ENCODE data around the gene ISX. TPM values are rescaled to one million over a fixed set of nuclear protein-coding genes. Genes with fewer than 3 reads are reported as not detected.
"Not testable (repeated sequence)": the region's sequence is repeated elsewhere in the genome, so short reads cannot be mapped to it uniquely, and the experiment has no call there.

The ISX gene
- total RNA-seq (not detected), polyA plus RNA-seq (ENCODE audit: insufficient read depth in 1 of 8, insufficient read length in 8 of 8, low replicate concordance in 1 of 8) (1 to 10 TPM in 1 of 8 donors, under 1 TPM in 2, not detected in 5; 0.05 to 3.4 (median 0.52) TPM)
- long read RNA-seq, donor 1 = 0 reads
- long read RNA-seq, donor 2 = 0 reads
- long read RNA-seq, donor 3 = 0 reads
- long read RNA-seq, donor 4 = 0 reads
- long read RNA-seq, donor 5 = 0 reads
- long read RNA-seq, donor 6 = 0 reads
- long read RNA-seq, donor 7 = 0 reads
- long read RNA-seq, donor 8 = 0 reads
- long read RNA-seq, donor 9 = 0 reads
- long read RNA-seq, donor 10 = 0 reads
- long read RNA-seq, donor 11 = 0 reads

DNA sequence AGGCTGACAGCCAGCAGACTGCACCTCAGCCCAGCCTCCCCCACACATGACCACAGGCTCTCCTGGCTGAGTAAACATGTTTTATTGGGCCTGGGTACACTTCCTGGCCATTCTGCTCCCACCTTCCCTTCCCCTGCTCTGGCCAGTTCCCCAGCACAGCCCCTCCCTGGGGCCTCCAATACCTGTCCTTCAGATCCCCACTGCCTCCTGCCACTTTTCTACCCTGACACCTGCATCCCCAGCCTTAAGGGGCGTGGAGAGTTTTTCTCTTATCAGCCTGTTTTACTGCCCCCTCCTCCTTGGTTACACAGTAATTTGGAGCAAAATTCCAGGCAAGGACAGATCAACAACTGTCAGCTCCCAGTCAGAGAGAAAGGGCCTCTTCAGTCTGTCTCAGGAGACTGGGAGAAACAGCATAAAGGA, at the start of gene ISX:
Gene ISX (plus strand): TSS at position 363 of the 423 bp plus-strand sequence. CDS start 930 bp downstream, outside the sequence.
- Histone ChIP-seq H3K4me1 (ENCODE audit: control insufficient read depth, insufficient read depth, low read length) (no peaks in the 10 kb centered on the region), H3K27ac (ENCODE audit: low read length) (no peak within 1 kb of the TSS), H3K9me3 (replicated peaks; ENCODE audit: control insufficient read depth, low read depth, low read length) (no peaks in the 10 kb centered on the region), H3K36me3 (ENCODE audit: control insufficient read depth, insufficient read depth, low read length) (no peaks in the 10 kb centered on the region), H3K4me3 (ENCODE audit: low read length) (no peak within 1 kb of the TSS), H3K27me3 (ENCODE audit: control insufficient read depth, insufficient read depth, low read length) (no peaks in the 10 kb centered on the region)
- no peak for DNase-seq
- no CpG with 5 or more reads among the region's 1 CpG for WGBS (ENCODE audit: insufficient coverage)

DNA sequence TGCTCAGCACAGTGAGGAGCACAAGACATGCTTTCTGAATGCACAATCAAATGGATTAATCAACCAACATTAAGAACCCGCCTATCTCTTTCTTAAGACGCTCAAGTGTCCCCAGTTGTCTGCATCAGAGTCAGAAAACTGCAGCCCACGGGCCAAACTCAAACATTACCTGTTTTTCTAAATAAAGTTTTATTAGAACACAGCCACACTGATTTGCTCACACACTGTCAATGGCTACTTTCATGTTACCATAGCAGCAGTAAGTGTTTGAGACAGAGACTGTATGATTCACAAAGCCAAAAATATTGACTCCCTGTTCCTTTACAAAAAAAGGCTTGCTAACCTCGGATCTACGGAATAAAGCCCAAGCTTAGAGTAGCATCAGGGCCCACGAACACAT, 49.0 kb upstream of the ISX start:
- Histone ChIP-seq H3K36me3 (ENCODE audit: control insufficient read depth, insufficient read depth, low read length) (no peaks in the 10 kb centered on the region), H3K27ac (ENCODE audit: low read length) (no peak overlapping the region), H3K27me3 (ENCODE audit: control insufficient read depth, insufficient read depth, low read length) (no peaks in the 10 kb centered on the region), H3K4me3 (ENCODE audit: low read length) (no peak overlapping the region), H3K4me1 (ENCODE audit: control insufficient read depth, insufficient read depth, low read length) (no peaks in the 10 kb centered on the region), H3K9me3 (replicated peaks; ENCODE audit: control insufficient read depth, low read depth, low read length) (no peaks in the 10 kb centered on the region)
- DNase-seq = no peak
- WGBS (ENCODE audit: insufficient coverage) = 71% methylated on average over 5 of the region's 6 CpGs

DNA sequence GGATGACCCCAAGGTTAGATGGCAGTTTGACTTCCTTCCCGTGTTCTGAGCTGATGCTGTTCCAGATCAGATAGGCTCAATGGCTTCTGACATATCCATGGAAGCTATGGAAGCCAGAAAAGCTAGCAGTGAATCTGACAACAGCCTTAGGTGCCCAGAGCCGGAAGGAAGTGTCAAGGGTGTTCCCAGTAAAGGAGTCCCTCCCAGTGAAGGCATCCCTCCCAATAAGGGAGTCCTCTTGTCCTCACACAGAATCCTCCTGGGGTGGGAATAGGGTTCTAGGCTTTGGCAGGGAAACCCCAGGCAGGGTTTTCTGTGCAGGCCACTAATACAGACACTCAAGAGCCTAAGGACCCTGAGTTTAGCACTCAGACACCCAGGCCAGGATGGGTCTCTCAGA, 47.0 kb upstream of the ISX start:
- WGBS (ENCODE audit: insufficient coverage) = 82% methylated on average over 1 of the region's 2 CpGs
- Histone ChIP-seq H3K4me1 (ENCODE audit: control insufficient read depth, insufficient read depth, low read length) (peaks cover 2% of the 10 kb centered on the region), H3K9me3 (replicated peaks; ENCODE audit: control insufficient read depth, low read depth, low read length) (no peaks in the 10 kb centered on the region), H3K27ac (ENCODE audit: low read length) (no peak overlapping the region), H3K4me3 (ENCODE audit: low read length) (no peak overlapping the region), H3K27me3 (ENCODE audit: control insufficient read depth, insufficient read depth, low read length) (peaks cover under 1% of the 10 kb centered on the region), H3K36me3 (ENCODE audit: control insufficient read depth, insufficient read depth, low read length) (no peaks in the 10 kb centered on the region)
- DNase-seq = no peak

DNA sequence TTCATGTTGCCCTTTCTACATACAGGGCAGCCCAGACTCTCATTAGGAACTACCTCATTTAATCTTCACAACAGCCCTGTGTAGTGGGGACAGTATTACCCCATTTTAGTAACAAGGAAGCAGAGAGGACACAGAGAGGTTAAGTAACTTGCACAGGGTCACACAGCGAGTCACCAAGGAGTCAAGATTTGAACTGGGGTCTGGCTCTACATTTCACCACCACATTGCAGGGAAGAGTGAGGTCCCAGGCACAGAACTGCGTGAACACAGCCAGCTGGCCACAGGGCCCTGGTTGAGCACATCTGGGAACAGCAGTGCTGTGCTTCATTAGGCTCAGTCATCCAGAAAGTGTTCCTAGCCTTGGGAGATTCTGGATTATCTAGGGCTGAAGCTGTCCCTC, 45.4 kb upstream of the ISX start:
- Histone ChIP-seq H3K36me3 (ENCODE audit: control insufficient read depth, insufficient read depth, low read length) (no peaks in the 10 kb centered on the region), H3K9me3 (replicated peaks; ENCODE audit: control insufficient read depth, low read depth, low read length) (no peaks in the 10 kb centered on the region), H3K27me3 (ENCODE audit: control insufficient read depth, insufficient read depth, low read length) (peaks cover 6% of the 10 kb centered on the region), H3K4me1 (ENCODE audit: control insufficient read depth, insufficient read depth, low read length) (peaks cover 2% of the 10 kb centered on the region), H3K27ac (ENCODE audit: low read length) (no peak overlapping the region), H3K4me3 (ENCODE audit: low read length) (no peak overlapping the region)
- no peak for DNase-seq
- WGBS (ENCODE audit: insufficient coverage) = 72% methylated on average over 2 of the region's 2 CpGs

- Histone ChIP-seq H3K27me3 (ENCODE audit: control insufficient read depth, insufficient read depth, low read length) (peaks cover 6% of the 10 kb centered on the region), H3K36me3 (ENCODE audit: control insufficient read depth, insufficient read depth, low read length) (no peaks in the 10 kb centered on the region), H3K9me3 (replicated peaks; ENCODE audit: control insufficient read depth, low read depth, low read length) (no peaks in the 10 kb centered on the region), H3K4me3 (ENCODE audit: low read length) (no peak overlapping the region), H3K4me1 (ENCODE audit: control insufficient read depth, insufficient read depth, low read length) (peaks cover 2% of the 10 kb centered on the region), H3K27ac (ENCODE audit: low read length) (no peak overlapping the region)
- peak; percentile 8 for DNase-seq
- 33% methylated on average over 6 of the region's 7 CpGs for WGBS (ENCODE audit: insufficient coverage)
These were observed 44.8 kb upstream of the ISX start for GRCh38 chr22:35021161-35021560.

DNA sequence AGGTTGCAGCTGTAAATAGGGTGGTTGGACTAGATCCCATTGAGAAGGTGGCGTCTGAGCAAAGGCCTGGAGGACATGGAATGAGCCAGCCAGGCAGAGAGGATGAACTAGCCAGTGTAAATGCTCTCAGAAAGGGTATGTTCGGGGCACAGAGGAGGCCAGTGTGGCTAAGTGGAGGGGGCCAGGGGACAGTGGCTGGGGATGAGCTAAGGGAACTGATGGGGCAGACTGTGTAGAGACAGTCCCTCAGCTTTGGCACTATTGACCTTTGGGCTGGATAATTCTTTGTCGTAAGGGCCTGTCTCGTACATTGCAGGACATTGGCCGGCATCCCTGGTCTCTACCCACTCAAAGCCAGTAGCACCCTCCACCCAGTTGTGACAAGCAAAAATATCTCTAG, 43.7 kb upstream of the ISX start:
- H3K27me3 ChIP-seq (ENCODE audit: control insufficient read depth, insufficient read depth, low read length) = peaks cover 6% of the 10 kb centered on the region
- no peak overlapping the region for H3K27ac ChIP-seq (ENCODE audit: low read length)
- WGBS (ENCODE audit: insufficient coverage) = 94% methylated on average over 5 of the region's 5 CpGs

GRCh38 chr22:35023692-35024363, 42.1 kb upstream of the ISX start:
- Histone ChIP-seq H3K36me3 (ENCODE audit: control insufficient read depth, insufficient read depth, low read length) (no peaks in the 10 kb centered on the region), H3K9me3 (replicated peaks; ENCODE audit: control insufficient read depth, low read depth, low read length) (no peaks in the 10 kb centered on the region), H3K27ac (ENCODE audit: low read length) (no peak overlapping the region), H3K4me3 (ENCODE audit: low read length) (no peak overlapping the region), H3K4me1 (ENCODE audit: control insufficient read depth, insufficient read depth, low read length) (peaks cover 2% of the 10 kb centered on the region), H3K27me3 (ENCODE audit: control insufficient read depth, insufficient read depth, low read length) (peaks cover 6% of the 10 kb centered on the region)
- DNase-seq = peak; percentile 54
- 27% methylated on average over 17 of the region's 25 CpGs for WGBS (ENCODE audit: insufficient coverage)

More for the DNA sequence above, 43.7 kb upstream of the ISX start:
- H3K4me1 ChIP-seq (ENCODE audit: control insufficient read depth, insufficient read depth, low read length) = peaks cover 2% of the 10 kb centered on the region
- no peaks in the 10 kb centered on the region for H3K9me3 ChIP-seq (replicated peaks; ENCODE audit: control insufficient read depth, low read depth, low read length)
- no peak for DNase-seq
- H3K36me3 ChIP-seq (ENCODE audit: control insufficient read depth, insufficient read depth, low read length) = no peaks in the 10 kb centered on the region
- no peak overlapping the region for H3K4me3 ChIP-seq (ENCODE audit: low read length)

DNA sequence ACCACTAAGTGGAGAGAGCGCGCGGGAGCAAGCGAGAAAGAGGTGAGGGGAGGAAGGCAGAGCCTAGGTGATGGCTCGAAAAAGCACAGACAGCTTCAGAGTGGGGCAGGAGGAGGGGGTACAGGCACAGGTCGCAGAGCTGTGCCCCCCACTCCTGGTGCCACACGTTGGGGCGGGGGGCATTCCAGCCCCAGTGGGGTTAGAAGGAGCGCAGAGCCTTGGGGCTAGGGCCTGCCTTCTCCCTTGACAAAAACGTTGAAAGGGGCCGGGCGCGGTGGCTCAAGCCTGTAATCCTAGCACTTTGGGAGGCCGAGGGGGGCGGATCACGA, 41.6 kb upstream of the ISX start:
- no peaks in the 10 kb centered on the region for H3K9me3 ChIP-seq (replicated peaks; ENCODE audit: control insufficient read depth, low read depth, low read length)
- H3K27me3 ChIP-seq (ENCODE audit: control insufficient read depth, insufficient read depth, low read length) = peaks cover 6% of the 10 kb centered on the region
- no peak overlapping the region for H3K4me3 ChIP-seq (ENCODE audit: low read length)
- WGBS (ENCODE audit: insufficient coverage) = 13% methylated on average over 8 of the region's 16 CpGs
- no peak for DNase-seq
- no peaks in the 10 kb centered on the region for H3K36me3 ChIP-seq (ENCODE audit: control insufficient read depth, insufficient read depth, low read length)
- no peak overlapping the region for H3K27ac ChIP-seq (ENCODE audit: low read length)
- H3K4me1 ChIP-seq (ENCODE audit: control insufficient read depth, insufficient read depth, low read length) = peaks cover 2% of the 10 kb centered on the region

DNA sequence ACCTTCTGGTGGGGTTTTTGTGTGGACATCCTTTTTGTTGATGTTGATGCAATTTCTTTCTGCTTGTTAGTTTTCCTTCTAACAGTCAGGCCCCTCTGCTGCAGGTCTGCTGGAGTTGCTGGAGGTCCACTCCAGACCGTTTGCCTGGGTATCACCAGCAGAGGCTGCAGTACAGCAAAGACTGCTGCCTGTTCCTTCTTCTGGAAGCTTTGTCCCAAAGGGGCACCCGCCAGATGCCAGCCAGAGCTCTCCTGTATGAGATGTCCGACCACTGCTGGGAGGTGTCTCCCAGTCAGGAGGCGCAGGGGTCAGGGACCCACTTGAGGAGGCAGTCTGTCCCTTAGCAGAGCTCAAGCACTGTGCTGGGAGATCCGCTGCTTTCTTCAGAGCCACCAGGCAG, 35.8 kb upstream of the ISX start:
- H3K4me3 ChIP-seq (ENCODE audit: low read length); H3K36me3 ChIP-seq (ENCODE audit: control insufficient read depth, insufficient read depth, low read length); H3K4me1 ChIP-seq (ENCODE audit: control insufficient read depth, insufficient read depth, low read length); DNase-seq; H3K9me3 ChIP-seq (replicated peaks; ENCODE audit: control insufficient read depth, low read depth, low read length); H3K27ac ChIP-seq (ENCODE audit: low read length); H3K27me3 ChIP-seq (ENCODE audit: control insufficient read depth, insufficient read depth, low read length): not testable (repeated sequence)
- 84% methylated on average over 5 of the region's 5 CpGs for WGBS (ENCODE audit: insufficient coverage)

GRCh38 chr22:35032571-35032970, 33.4 kb upstream of the ISX start:
- H3K36me3 ChIP-seq (ENCODE audit: control insufficient read depth, insufficient read depth, low read length) = no peaks in the 10 kb centered on the region
- DNase-seq = no peak
- no peaks in the 10 kb centered on the region for H3K4me1 ChIP-seq (ENCODE audit: control insufficient read depth, insufficient read depth, low read length)
- no peak overlapping the region for H3K27ac ChIP-seq (ENCODE audit: low read length)
- H3K4me3 ChIP-seq (ENCODE audit: low read length) = no peak overlapping the region
- 63% methylated on average over 2 of the region's 3 CpGs for WGBS (ENCODE audit: insufficient coverage)
- no peaks in the 10 kb centered on the region for H3K27me3 ChIP-seq (ENCODE audit: control insufficient read depth, insufficient read depth, low read length)
- H3K9me3 ChIP-seq (replicated peaks; ENCODE audit: control insufficient read depth, low read depth, low read length) = no peaks in the 10 kb centered on the region
